GM19455 (cell line): Measurements from ENCODE around the gene CEP104.

ENCODE experiments used
- ATAC-seq: cut with Tn5 transposase; IDR thresholded peaks from one replicate; pipeline ENCODE4 v1.9.1; 2021; ENCODE audit not compliant: unreplicated experiment

The CEP104 gene

GRCh38 chr1:3856923-3857790 lies at the start of gene CEP104, which contains the start of gene DFFB:
TSS of gene CEP104 (minus strand) at chr1:3857211. CDS start at chr1:3852407, 4,804 bp downstream.
TSS of gene DFFB (plus strand) at chr1:3857476. CDS start at chr1:3857604, 128 bp downstream.
- peak; percentile 93 for ATAC-seq

- ATAC-seq: no peak
Observed at GRCh38 chr1:3906672-3907020, 49.6 kb upstream of the CEP104 start.

- ATAC-seq: no peak
Observed at GRCh38 chr1:3905953-3906671, 49.1 kb upstream of the CEP104 start.

GRCh38 chr1:3905266-3905952 lies 48.4 kb upstream of the CEP104 start:
- no peak for ATAC-seq

GRCh38 chr1:3904843-3905185 lies 47.8 kb upstream of the CEP104 start:
- ATAC-seq: no peak

GRCh38 chr1:3904006-3904842 lies 47.2 kb upstream of the CEP104 start:
- no peak for ATAC-seq

- ATAC-seq: no peak
Observed at GRCh38 chr1:3903141-3904005, 46.4 kb upstream of the CEP104 start.

- ATAC-seq: no peak
Observed at GRCh38 chr1:3902571-3903091, 45.6 kb upstream of the CEP104 start.

- ATAC-seq: no peak
Observed at GRCh38 chr1:3902111-3902511, 45.1 kb upstream of the CEP104 start.

GRCh38 chr1:3900969-3901529 lies 44.0 kb upstream of the CEP104 start:
- ATAC-seq: peak; percentile 65

- ATAC-seq: peak; percentile 71
Observed at GRCh38 chr1:3900150-3900968, 43.3 kb upstream of the CEP104 start, which contains the start of gene C1orf174. TSS of gene C1orf174 (minus strand) at chr1:3900272. CDS start at chr1:3900186, 86 bp downstream.

GRCh38 chr1:3899754-3900149 lies 42.7 kb upstream of the CEP104 start:
- peak; percentile 24 for ATAC-seq

- ATAC-seq: no peak
Observed at GRCh38 chr1:3898994-3899753, 42.2 kb upstream of the CEP104 start.

- ATAC-seq: no peak
Observed at GRCh38 chr1:3898475-3898735, 41.4 kb upstream of the CEP104 start.

- ATAC-seq: no peak
Observed at GRCh38 chr1:3896396-3897000, 39.5 kb upstream of the CEP104 start.

- no peak for ATAC-seq
Observed at GRCh38 chr1:3895951-3896325, 38.9 kb upstream of the CEP104 start.

- ATAC-seq: no peak
Observed at GRCh38 chr1:3895279-3895950, 38.4 kb upstream of the CEP104 start.
